HG03460 (cell line): ENCODE measurements around the gene MAGEA8.
"Not testable (repeated sequence)": the region's sequence is repeated elsewhere in the genome, so short reads cannot be mapped to it uniquely, and the experiment has no call there.

Experiments
- ATAC-seq: cut with Tn5 transposase; IDR thresholded peaks from one replicate; pipeline ENCODE4 v1.9.1; 2021; ENCODE audit not compliant: unreplicated experiment

MAGEA8 gene, protein sequence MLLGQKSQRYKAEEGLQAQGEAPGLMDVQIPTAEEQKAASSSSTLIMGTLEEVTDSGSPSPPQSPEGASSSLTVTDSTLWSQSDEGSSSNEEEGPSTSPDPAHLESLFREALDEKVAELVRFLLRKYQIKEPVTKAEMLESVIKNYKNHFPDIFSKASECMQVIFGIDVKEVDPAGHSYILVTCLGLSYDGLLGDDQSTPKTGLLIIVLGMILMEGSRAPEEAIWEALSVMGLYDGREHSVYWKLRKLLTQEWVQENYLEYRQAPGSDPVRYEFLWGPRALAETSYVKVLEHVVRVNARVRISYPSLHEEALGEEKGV

GRCh38 chrX:149881081-149881711 is at the start of gene MAGEA8:
Gene MAGEA8 (plus strand): TSS chrX:149881183. CDS start chrX:149884273, 3,090 bp downstream.
- no peak for ATAC-seq

GRCh38 chrX:149831473-149831872 is 49.5 kb upstream of the MAGEA8 start:
- ATAC-seq: no peak

DNA sequence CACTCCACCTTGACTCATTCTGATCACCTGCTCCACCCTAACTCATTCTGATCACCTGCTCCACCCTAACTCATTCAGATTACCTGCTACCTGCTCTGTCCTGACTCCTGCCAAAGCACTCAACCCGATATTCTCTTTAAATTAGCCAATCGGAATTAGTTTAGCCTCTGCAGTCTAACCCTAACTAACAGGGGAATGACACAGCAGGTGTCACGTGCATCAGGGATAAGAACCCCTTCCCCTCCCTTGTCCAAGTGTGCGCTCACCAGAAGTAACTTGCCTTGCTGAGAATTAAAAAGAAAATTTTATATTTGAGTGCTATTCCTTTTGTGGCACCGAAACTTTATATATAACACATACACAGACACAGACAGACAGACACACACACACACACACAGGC is 44.3 kb upstream of the MAGEA8 start:
- not testable (repeated sequence) for ATAC-seq

GRCh38 chrX:149837167-149837566 is 43.8 kb upstream of the MAGEA8 start:
- no peak for ATAC-seq

GRCh38 chrX:149837639-149838038 is 43.3 kb upstream of the MAGEA8 start:
- ATAC-seq: no peak

GRCh38 chrX:149841929-149842328 is 39.1 kb upstream of the MAGEA8 start:
- no peak for ATAC-seq

DNA sequence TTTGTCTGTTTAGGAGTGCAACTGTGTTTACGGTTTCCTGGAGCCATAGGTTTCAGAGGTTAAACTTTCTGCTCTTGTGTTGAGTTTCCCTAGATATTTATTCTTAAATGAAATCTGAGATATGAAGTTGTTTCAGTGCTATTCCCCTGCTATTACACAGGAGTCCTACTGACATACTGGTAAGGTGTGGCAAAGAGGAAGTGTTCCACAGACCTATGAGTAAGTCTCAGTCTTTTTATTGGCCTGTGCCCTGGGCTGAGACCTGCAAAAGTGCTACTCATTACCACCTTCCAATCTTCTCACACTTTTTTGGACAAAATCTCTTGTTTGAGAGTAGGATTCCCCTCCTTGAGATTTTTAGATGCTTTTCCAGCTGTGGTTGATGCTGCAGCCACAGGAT is 35.6 kb upstream of the MAGEA8 start:
- ATAC-seq: no peak

GRCh38 chrX:149846789-149847188 is 34.2 kb upstream of the MAGEA8 start:
- no peak for ATAC-seq

- no peak for ATAC-seq
Observed at GRCh38 chrX:149848855-149849254, 32.1 kb upstream of the MAGEA8 start.

GRCh38 chrX:149849787-149850186 is 31.2 kb upstream of the MAGEA8 start:
- ATAC-seq: no peak

- ATAC-seq: no peak
Observed at GRCh38 chrX:149851864-149852263, 29.1 kb upstream of the MAGEA8 start.

- ATAC-seq: no peak
Observed at GRCh38 chrX:149853925-149854324, 27.1 kb upstream of the MAGEA8 start.

GRCh38 chrX:149858592-149858991 is 22.4 kb upstream of the MAGEA8 start:
- ATAC-seq: no peak

- ATAC-seq: no peak
Observed at GRCh38 chrX:149860445-149860844, 20.5 kb upstream of the MAGEA8 start.

DNA sequence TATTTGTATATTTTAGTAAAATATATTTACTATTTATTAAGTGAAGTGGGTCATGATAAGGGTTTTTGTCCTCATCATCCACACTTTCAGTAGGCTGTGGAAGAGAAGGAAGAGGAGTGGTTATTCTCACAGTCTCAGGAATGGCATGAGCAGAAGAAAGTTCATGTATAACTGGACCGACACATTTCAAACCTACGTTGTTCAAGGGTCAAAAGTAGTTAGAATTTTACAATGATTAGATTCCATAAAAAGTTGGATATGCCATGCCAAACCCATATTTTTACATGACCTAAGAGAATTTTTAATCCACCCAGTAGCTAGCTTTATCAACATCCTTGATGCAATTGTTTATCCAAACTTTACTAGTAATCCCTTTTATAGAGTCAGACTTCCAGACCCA is 15.6 kb upstream of the MAGEA8 start:
- no peak for ATAC-seq

DNA sequence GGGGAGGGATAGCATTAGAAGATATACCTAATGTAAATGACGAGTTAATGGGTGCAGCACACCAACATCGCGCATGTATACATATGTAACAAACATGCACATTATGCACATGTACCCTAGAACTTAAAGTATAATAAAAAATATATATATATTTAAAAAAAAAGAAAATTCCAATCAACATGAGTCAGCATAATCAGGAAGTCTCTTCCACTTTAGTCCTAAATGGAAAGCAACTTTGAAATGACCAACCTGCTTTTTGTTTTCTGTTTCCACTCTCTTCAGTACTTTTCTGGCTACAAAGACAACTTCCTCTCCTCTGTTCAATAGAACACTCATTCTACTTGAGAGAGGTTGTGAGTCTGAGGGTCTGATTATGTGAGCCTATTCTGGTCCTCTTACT is 13.5 kb upstream of the MAGEA8 start:
- no peak for ATAC-seq

- ATAC-seq: no peak
Observed at GRCh38 chrX:149870840-149871239, 10.1 kb upstream of the MAGEA8 start.

DNA sequence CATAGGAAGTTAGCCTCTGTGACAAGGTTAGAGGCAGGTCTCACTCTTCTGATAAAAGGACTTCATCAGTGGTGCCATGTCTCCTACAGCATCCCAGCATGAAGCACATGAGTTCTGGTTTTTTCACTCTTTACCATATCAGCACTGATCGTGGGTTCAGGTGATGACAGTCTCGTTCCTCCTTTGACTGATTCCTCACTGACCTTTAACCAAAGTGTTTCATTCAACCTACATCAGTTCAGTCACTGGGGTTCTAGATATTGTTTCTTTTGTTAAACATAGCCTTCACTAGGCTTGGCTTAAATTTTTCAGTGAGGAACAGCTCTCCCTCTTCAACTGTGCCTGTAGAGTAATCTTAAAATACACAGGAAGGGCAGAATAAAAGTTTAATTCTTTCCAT is 9.6 kb upstream of the MAGEA8 start:
- no peak for ATAC-seq

GRCh38 chrX:149871940-149872339 is 9.0 kb upstream of the MAGEA8 start:
- ATAC-seq: peak; percentile 89

GRCh38 chrX:149877157-149877556 is 3.8 kb upstream of the MAGEA8 start:
- no peak for ATAC-seq

GRCh38 chrX:149877636-149878035 is 3.3 kb upstream of the MAGEA8 start:
- no peak for ATAC-seq

GRCh38 chrX:149890828-149891227 is 9.8 kb downstream of the MAGEA8 start:
- not testable (repeated sequence) for ATAC-seq

GRCh38 chrX:149898554-149898953 is 17.6 kb downstream of the MAGEA8 start:
- no peak for ATAC-seq
